Loucy (cell line): ENCODE measurements around the gene TBX10.

Source experiments
- CTCF ChIP-seq: fragments of 200-600 bp; sonication (generic); conservative IDR thresholded peaks from 2 replicates; pipeline ENCODE4 v1.5.1; 2014; ENCODE audit warnings: mild to moderate bottlenecking, antibody characterized with exemption, low read length
- EZH2phosphoT487 ChIP-seq: fragments of 200-600 bp; IDR thresholded peaks from 2 replicates; pipeline ENCODE4 v1.6.1; 2018; ENCODE audit warnings: antibody characterized with exemption, mild to moderate bottlenecking, moderate library complexity, borderline replicate concordance

DNA sequence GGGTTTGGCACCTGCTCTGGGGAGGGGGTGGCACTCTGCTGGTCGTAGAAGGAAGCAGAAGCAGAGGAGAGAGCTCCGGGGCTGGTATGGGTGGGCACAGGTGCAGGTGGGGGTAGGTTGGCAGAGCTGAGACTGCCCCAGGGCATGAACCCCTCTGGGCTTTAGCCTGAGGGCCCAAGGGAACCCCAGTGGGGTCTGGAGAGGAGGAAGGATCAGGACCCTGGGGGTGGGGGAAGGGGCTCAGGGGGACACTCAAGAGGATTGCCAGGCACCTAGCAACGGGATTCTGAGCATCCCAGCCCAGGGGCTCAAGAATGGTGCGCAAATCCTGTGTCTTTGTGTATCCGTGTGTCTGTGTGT is 28.6 kb upstream of the TBX10 start:
- TF ChIP-seq CTCF (no peak), EZH2phosphoT487 (no peak)
